Endothelial cell of umbilical vein (primary cell): ENCODE data around the gene BAG1. TPM values are rescaled to one million over a fixed set of nuclear protein-coding genes. Genes with fewer than 3 reads are reported as not detected.
A peak's percentile ranks its signal among the peaks of the same experiment; 100 is the strongest.

ENCODE experiments used
- BruUV-seq: library from RNA; stranded (reverse); fragments of 400-500 nt; replicated peaks from 2 replicates; lab custom pipeline; 2021; lab: Mats Ljungman, UMichigan
- CTCF ChIA-PET: fragments of 300-600, 350-600 bp; sonication (Branson Sonifier 250); formaldehyde crosslinking; loops from one replicate; lab custom pipeline; 2021; ENCODE audit warnings: antibody characterized with exemption, inconsistent platforms; lab: Charles Lee
- POLR2A ChIA-PET: fragments of 300-600, 350-600 bp; sonication (Branson Sonifier 250); formaldehyde crosslinking; loops from one replicate; lab custom pipeline; 2021; ENCODE audit warnings: antibody characterized with exemption, inconsistent platforms; lab: Charles Lee
- DNase-seq: peaks from one replicate; pipeline ENCODE4 v3.0.0-alpha.2; 2011; ENCODE audit warnings: low read depth, low spot score
- FAIRE-seq: peaks from 2 replicates; lab custom pipeline; 2011; peaks lifted over from hg19 to GRCh38; lab: Jason Lieb, UNC
- H2AFZ ChIP-seq: 2 replicates; pipeline ENCODE4 v1.6.0; 2012; ENCODE audit warnings: low read depth, low read length, control low read depth, inconsistent platforms
- H3K27ac ChIP-seq: 2 replicates; pipeline ENCODE4 v1.5.1; 2011; ENCODE audit warnings: low read depth, mild to moderate bottlenecking, control low read depth, low read length, moderate library complexity; ENCODE audit not compliant: insufficient read depth
- H3K27me3 ChIP-seq, 2 experiments: 2 replicates each; pipeline versions ENCODE4 v1.6.0 to v1.6.1; 2011; ENCODE audit warnings: low read length in 2 of 2, mixed read lengths in 1 of 2; ENCODE audit not compliant: control insufficient read depth in 2 of 2, insufficient read depth in 2 of 2
- H3K36me3 ChIP-seq, 2 experiments: 2 replicates in 1 of 2; 3 replicates in 1 of 2; pipeline ENCODE4 v1.5.1; 2011; ENCODE audit warnings: low read length in 2 of 2, mild to moderate bottlenecking in 1 of 2, moderate library complexity in 1 of 2; ENCODE audit not compliant: control insufficient read depth in 2 of 2, insufficient read depth in 2 of 2; ENCODE audit errors: extremely low read depth in 1 of 2
- H3K4me1 ChIP-seq: 3 replicates; pipeline ENCODE4 v1.5.1; 2011; ENCODE audit warnings: mild to moderate bottlenecking, low read length; ENCODE audit not compliant: control insufficient read depth, insufficient read depth; ENCODE audit errors: extremely low read depth
- H3K4me2 ChIP-seq: 2 replicates; pipeline ENCODE4 v1.6.1; 2011; ENCODE audit warnings: low read length, control low read depth, mixed read lengths; ENCODE audit not compliant: insufficient read depth
- H3K4me3 ChIP-seq, 3 experiments: fragments of 200-600 bp in 1 of 3; sonication (generic), shearing (Covaris generic) in 1 of 3; replicated peaks in 1 of 3; 2 replicates each; pipeline ENCODE4 v1.5.1; 2011 to 2016; ENCODE audit warnings: control low read depth in 3 of 3, low read length in 3 of 3, mild to moderate bottlenecking in 2 of 3, inconsistent platforms in 1 of 3, low read depth in 1 of 3, moderate library complexity in 1 of 3; ENCODE audit not compliant: insufficient read depth in 1 of 3
- H3K79me2 ChIP-seq: 2 replicates; pipeline ENCODE4 v1.6.0; 2012; ENCODE audit warnings: low read length, inconsistent platforms; ENCODE audit not compliant: control insufficient read depth, insufficient read depth
- H3K9ac ChIP-seq: replicated peaks from 2 replicates; pipeline ENCODE3; 2011; ENCODE audit warnings: low read length, control low read depth; ENCODE audit not compliant: insufficient read depth; ENCODE audit errors: extremely low read depth
- H3K9me1 ChIP-seq: replicated peaks from 3 replicates; pipeline ENCODE4 v1.6.0; 2011; ENCODE audit warnings: mild to moderate bottlenecking, low read length; ENCODE audit not compliant: control insufficient read depth, insufficient read depth; ENCODE audit errors: extremely low read depth
- H3K9me3 ChIP-seq: replicated peaks from 2 replicates; pipeline ENCODE4 v1.5.1; 2012; ENCODE audit warnings: low read length, inconsistent platforms; ENCODE audit not compliant: control insufficient read depth, insufficient read depth
- H4K20me1 ChIP-seq: replicated peaks from 2 replicates; pipeline ENCODE3; 2011; ENCODE audit warnings: mild to moderate bottlenecking, low read length; ENCODE audit not compliant: control insufficient read depth, insufficient read depth; ENCODE audit errors: extremely low read depth
- CTCF ChIP-seq, 2 donors: IDR thresholded peaks; 1 replicate in 1 of 2; 2 replicates in 1 of 2; pipeline ENCODE4 v1.5.1; 2011; ENCODE audit warnings: low read length in 2 of 2, mild to moderate bottlenecking in 2 of 2, moderate library complexity in 2 of 2, control low read depth in 1 of 2, inconsistent platforms in 1 of 2, low read depth in 1 of 2; ENCODE audit not compliant: insufficient read depth in 1 of 2; ENCODE audit errors: extremely low read depth in 1 of 2
- EZH2 ChIP-seq: IDR thresholded peaks from 2 replicates; pipeline ENCODE4 v1.6.1; 2012; ENCODE audit warnings: borderline replicate concordance, low read depth, mild to moderate bottlenecking, moderate library complexity, low read length, inconsistent platforms; ENCODE audit not compliant: severe bottlenecking
- FOS ChIP-seq: IDR thresholded peaks from 2 replicates; pipeline ENCODE4 v1.6.1; 2011; ENCODE audit warnings: mild to moderate bottlenecking, low read length, moderate library complexity, borderline replicate concordance; ENCODE audit not compliant: insufficient read depth
- GATA2 ChIP-seq: IDR thresholded peaks from 2 replicates; pipeline ENCODE4 v1.7.0; 2011; ENCODE audit warnings: low read depth, mild to moderate bottlenecking, moderate library complexity, mixed read lengths, low read length; ENCODE audit not compliant: insufficient read length, insufficient read depth
- JUN ChIP-seq: IDR thresholded peaks from 2 replicates; pipeline ENCODE4 v1.6.1; 2011; ENCODE audit warnings: borderline replicate concordance, low read depth; ENCODE audit not compliant: insufficient read length, insufficient read depth
- MAX ChIP-seq: IDR thresholded peaks from 2 replicates; pipeline ENCODE4 v1.6.1; 2011; ENCODE audit not compliant: insufficient read depth, insufficient read length
- MYC ChIP-seq: IDR thresholded peaks from one replicate; pipeline ENCODE4 v1.6.1; 2011; ENCODE audit warnings: mild to moderate bottlenecking, low read depth, low read length
- POLR2A ChIP-seq: IDR thresholded peaks from 2 replicates; pipeline ENCODE4 v1.6.1; 2012; ENCODE audit warnings: low read depth, mild to moderate bottlenecking, control low read depth, low read length
- POLR2AphosphoS5 ChIP-seq: IDR thresholded peaks from 2 replicates; pipeline ENCODE4 v1.6.1; 2012; ENCODE audit warnings: low read depth, mild to moderate bottlenecking, control low read depth, low read length, moderate library complexity; ENCODE audit not compliant: insufficient read depth
- dilution Hi-C: fragments of 300-500 bp; cut with MboI; formaldehyde crosslinking; loops from one replicate; pipeline ENCODE4 v1.15.0; 2019; ENCODE audit warnings: low sequenced_read_pairs; ENCODE audit not compliant: extremely low pct_ligation_motif_present
- intact Hi-C: fragments of 100-400 bp; cut with micrococcal nuclease; formaldehyde crosslinking; loops from one replicate; pipeline ENCODE4 v1.10.0; 2022
- polyA plus RNA-seq, 4 experiments: library from polyadenylated mRNA; depleted of rRNA in 3 of 4; stranded (reverse) in 3 of 4; unstranded in 1 of 4; fragments of >200 nt; gene quantifications; 2 replicates each; pipeline versions ENCODE4 v1.2.1 to v1.2.3, GENCODE V29; 2011 to 2012; ENCODE audit warnings: missing spikeins in 1 of 4
- total RNA-seq: library from RNA; stranded (reverse); gene quantifications from 2 replicates; pipeline ENCODE4 v1.2.3, GENCODE V29; 2021

Gene BAG1
- total and polyA plus RNA-seq, 2 donors (not counting 3 experiments of a cell fraction or from before 2014, with no cell fraction given): 44.6 to 87.4 TPM

- H4K20me1 ChIP-seq: no peaks in the 10 kb centered on the region
- FAIRE-seq: no peak
- ChIA-PET CTCF (interaction anchor here (1.0 to 2.0 kb wide), 4 partner anchors 14 to 78 kb away, joined by 3 to 7 read pairs (median 3); no protein-coding TSS in a partner anchor), POLR2A (no interaction called here)
- H3K9me3 ChIP-seq: no peaks in the 10 kb centered on the region
- H3K27ac ChIP-seq: no peak within 1 kb of the TSS
- no peaks in the 10 kb centered on the region for H3K79me2 ChIP-seq
- H3K4me2 ChIP-seq: no peak within 1 kb of the TSS
- intact Hi-C loops (no loop called here), dilution Hi-C loops (no loop called here)
- H2AFZ ChIP-seq: no peak within 1 kb of the TSS
- H3K4me1 ChIP-seq: no peaks in the 10 kb centered on the region
- TF ChIP-seq CTCF (IDR thresholded peaks at IDR 0.05; ENCODE audit: extremely low read depth in 1 of 2, insufficient read depth in 1 of 2, low read depth in 1 of 2, low read length in 2 of 2): no peak
- no peak for TF ChIP-seq JUN
- no peak for TF ChIP-seq MAX
- no peak for TF ChIP-seq EZH2
- BruUV-seq: no TSS peak
- H3K9me1 ChIP-seq: no peaks in the 10 kb centered on the region
- no peak within 1 kb of the TSS for H3K4me3 ChIP-seq
- peaks cover 0 to 7% of the 10 kb centered on the region in 2 experiments for H3K27me3 ChIP-seq
- H3K36me3 ChIP-seq: no peaks in the 10 kb centered on the region
- no peak within 1 kb of the TSS for H3K9ac ChIP-seq
- peak; percentile 23 for DNase-seq
These were observed 24.6 kb downstream of the BAG1 start, which contains the start of gene SPINK4 for GRCh38 chr9:33239921-33240320. Gene SPINK4 (plus strand): TSS chr9:33240167. CDS start chr9:33240209, 42 bp downstream.

- no peaks in the 10 kb centered on the region for H3K9me1 ChIP-seq
- H3K27me3 ChIP-seq: peaks cover 0 to 18% of the 10 kb centered on the region in 2 experiments
- no peaks in the 10 kb centered on the region for H3K4me1 ChIP-seq
- POLR2A ChIA-PET: no interaction called here
- H3K79me2 ChIP-seq: no peaks in the 10 kb centered on the region
- H3K9me3 ChIP-seq: no peaks in the 10 kb centered on the region
- H3K9ac ChIP-seq: no peak overlapping the region
- intact Hi-C loops (no loop called here), dilution Hi-C loops (no loop called here)
- no peak for DNase-seq
- no TSS peak for BruUV-seq
- no peak for TF ChIP-seq EZH2
- TF ChIP-seq POLR2A: no peak
- TF ChIP-seq JUN: no peak
- no peak for TF ChIP-seq GATA2
- TF ChIP-seq FOS: no peak
- no peak for TF ChIP-seq MAX
- no peak for TF ChIP-seq MYC
- no peak for TF ChIP-seq POLR2AphosphoS5
- TF ChIP-seq CTCF (IDR thresholded peaks at IDR 0.05; ENCODE audit: extremely low read depth in 1 of 2, insufficient read depth in 1 of 2, low read depth in 1 of 2, low read length in 2 of 2): no peak
- H4K20me1 ChIP-seq: no peaks in the 10 kb centered on the region
- CTCF ChIA-PET: interaction anchor here (2.2 kb wide), 1 partner anchor 10 kb away, joined by 8 read pairs; no protein-coding TSS in a partner anchor
- no peak for FAIRE-seq
- H3K27ac ChIP-seq: no peak overlapping the region
- no peaks in the 10 kb centered on the region for H3K36me3 ChIP-seq
- no peak overlapping the region for H3K4me2 ChIP-seq
- no peak overlapping the region for H2AFZ ChIP-seq
- H3K4me3 ChIP-seq: no peak overlapping the region
These were observed 27.9 kb downstream of the BAG1 start for GRCh38 chr9:33236571-33236970.
